Effector memory CD8-positive, alpha-beta T cell (primary cell): ENCODE results near the gene C6orf136.
A peak's percentile ranks its signal among the peaks of the same experiment; 100 is the strongest.

Source experiments
- ATAC-seq: fragments of 150-1000 bp; cut with Tn5 transposase; replicated peaks from 2 replicates; pipeline ENCODE4 v1.10.0; 2021; ENCODE audit warnings: mild to moderate bottlenecking, moderate library complexity
- DNase-seq, 3 experiments: peaks; one replicate each; pipeline ENCODE4 v3.0.0; 2021
- H3K27ac Mint-ChIP-seq, 2 donors: one replicate each; pipeline ENCODE4 v1.8.0; 2022; ENCODE audit warnings: mild to moderate bottlenecking in 2 of 2, mixed read lengths in 2 of 2, moderate library complexity in 2 of 2
- H3K27me3 Mint-ChIP-seq, 2 donors: one replicate each; pipeline ENCODE4 v1.8.0; 2022; ENCODE audit warnings: mixed read lengths in 2 of 2
- H3K36me3 Mint-ChIP-seq: one replicate; pipeline ENCODE4 v1.8.0; 2022; ENCODE audit warnings: mild to moderate bottlenecking, moderate library complexity, mixed read lengths; ENCODE audit not compliant: insufficient read depth
- H3K4me1 Mint-ChIP-seq, 2 donors: one replicate each; pipeline ENCODE4 v1.8.0; 2022; ENCODE audit warnings: low read depth in 2 of 2, mixed read lengths in 2 of 2
- H3K4me3 Mint-ChIP-seq, 2 donors: one replicate each; pipeline ENCODE4 v1.8.0; 2022; ENCODE audit warnings: mild to moderate bottlenecking in 2 of 2, mixed read lengths in 2 of 2, moderate library complexity in 2 of 2
- H3K9me3 Mint-ChIP-seq, 2 donors: one replicate each; pipeline ENCODE4 v1.8.0; 2022; ENCODE audit warnings: mixed read lengths in 2 of 2

Gene C6orf136

GRCh38 chr6:30690403-30691207 lies 43.7 kb downstream of the C6orf136 start, which contains the start of gene NRM:
Gene NRM (minus strand): TSS chr6:30690984. CDS start chr6:30690974, 10 bp downstream.
- no peaks in the 10 kb centered on the region for H3K27me3 Mint-ChIP-seq
- peak within 1 kb of the TSS; percentile 96 to 98 for H3K27ac Mint-ChIP-seq
- H3K4me3 Mint-ChIP-seq, result peak within 1 kb of the TSS; percentile 76 to 97
- peaks cover 11% of the 10 kb centered on the region for H3K36me3 Mint-ChIP-seq
- H3K9me3 Mint-ChIP-seq, result no peaks in the 10 kb centered on the region
- H3K4me1 Mint-ChIP-seq, result peaks cover 33 to 47% of the 10 kb centered on the region in 2 donors
- peak; percentile 21 for ATAC-seq
- peak; percentile 30 to 41 (median 36) for DNase-seq

- H3K4me3 Mint-ChIP-seq, result peak overlapping the region; percentile 76 to 97
- ATAC-seq, result no peak
- peaks cover 10% of the 10 kb centered on the region for H3K36me3 Mint-ChIP-seq
- DNase-seq, result no peak
- H3K27me3 Mint-ChIP-seq, result no peaks in the 10 kb centered on the region
- H3K27ac Mint-ChIP-seq, result peak overlapping the region; percentile 96 to 98
- H3K9me3 Mint-ChIP-seq, result no peaks in the 10 kb centered on the region
- H3K4me1 Mint-ChIP-seq, result peaks cover 32 to 40% of the 10 kb centered on the region in 2 donors
These were observed 44.4 kb downstream of the C6orf136 start for GRCh38 chr6:30691208-30691847.

GRCh38 chr6:30696432-30696831 lies 49.5 kb downstream of the C6orf136 start:
- no peak for DNase-seq
- H3K4me1 Mint-ChIP-seq, result peaks cover 0 to under 1% of the 10 kb centered on the region in 2 donors
- no peak overlapping the region for H3K27ac Mint-ChIP-seq
- ATAC-seq, result no peak
- no peak overlapping the region for H3K4me3 Mint-ChIP-seq
- H3K27me3 Mint-ChIP-seq, result no peaks in the 10 kb centered on the region
- no peaks in the 10 kb centered on the region for H3K9me3 Mint-ChIP-seq
- peaks cover 17% of the 10 kb centered on the region for H3K36me3 Mint-ChIP-seq

- Mint-ChIP-seq H3K4me1 (peaks cover 2 to 3% of the 10 kb centered on the region in 2 donors), H3K27me3 (no peaks in the 10 kb centered on the region), H3K4me3 (no peak overlapping the region), H3K27ac (no peak overlapping the region), H3K9me3 (no peaks in the 10 kb centered on the region), H3K36me3 (peaks cover 23% of the 10 kb centered on the region)
- DNase-seq (no peak), ATAC-seq (no peak)
These were observed 53.4 kb downstream of the C6orf136 start for GRCh38 chr6:30700340-30700739.
